Neural progenitor cell (in vitro differentiated cells): ENCODE results near the gene REC114. TPM values are rescaled to one million over a fixed set of nuclear protein-coding genes. Genes with fewer than 3 reads are reported as not detected.

Source experiments
- DNase-seq: peaks from one replicate; pipeline ENCODE4 v3.0.0-alpha.2; 2016; ENCODE audit warnings: low spot score
- H2AFZ ChIP-seq: fragments of 200-600 bp; sonication (generic); replicated peaks from 2 replicates; pipeline ENCODE4 v1.6.1; 2016; ENCODE audit warnings: antibody characterized with exemption
- H3F3A ChIP-seq: fragments of 200-600 bp; sonication (generic); 2 replicates; pipeline ENCODE4 v1.6.1; 2016; ENCODE audit warnings: antibody characterized with exemption, low read depth
- H3K27ac ChIP-seq: fragments of 200-600 bp; sonication (generic); 2 replicates; pipeline ENCODE4 v1.5.1; 2016; ENCODE audit warnings: mild to moderate bottlenecking
- H3K27me3 ChIP-seq: fragments of 200-600 bp; sonication (generic); 2 replicates; pipeline ENCODE4 v1.6.1; 2016; ENCODE audit warnings: mild to moderate bottlenecking, moderate library complexity
- H3K36me3 ChIP-seq: fragments of 200-600 bp; sonication (generic); 2 replicates; pipeline ENCODE4 v1.5.1; 2016
- H3K4me1 ChIP-seq: fragments of 200-600 bp; sonication (generic); 2 replicates; pipeline ENCODE4 v1.6.1; 2016; ENCODE audit warnings: mixed run types
- H3K4me2 ChIP-seq: fragments of 200-600 bp; sonication (generic); 2 replicates; pipeline ENCODE4 v1.6.1; 2016
- H3K4me3 ChIP-seq: fragments of 200-600 bp; sonication (generic); 2 replicates; pipeline ENCODE4 v1.5.1; 2016
- H3K79me2 ChIP-seq: fragments of 200-600 bp; sonication (generic); 2 replicates; pipeline ENCODE4 v1.6.1; 2016; ENCODE audit warnings: low read depth
- H3K9ac ChIP-seq: fragments of 200-600 bp; sonication (generic); 2 replicates; pipeline ENCODE4 v1.6.1; 2016
- H3K9me3 ChIP-seq: fragments of 200-600 bp; sonication (generic); 2 replicates; pipeline ENCODE4 v1.5.1; 2016; ENCODE audit warnings: low read depth
- H4K20me1 ChIP-seq: fragments of 200-600 bp; sonication (generic); 2 replicates; pipeline ENCODE4 v1.6.1; 2016; ENCODE audit warnings: low read depth
- H3K27ac Mint-ChIP-seq: 3 replicates; pipeline ENCODE4 v1.8.0; 2021; ENCODE audit warnings: mixed read lengths
- H3K27me3 Mint-ChIP-seq: 2 replicates; pipeline ENCODE4 v1.8.0; 2022; ENCODE audit warnings: low read depth, mild to moderate bottlenecking, inconsistent platforms, moderate library complexity, mixed read lengths; ENCODE audit not compliant: insufficient read depth
- H3K36me3 Mint-ChIP-seq: 3 replicates; pipeline ENCODE4 v1.8.0; 2021; ENCODE audit warnings: mixed read lengths
- H3K4me1 Mint-ChIP-seq: 3 replicates; pipeline ENCODE4 v1.8.0; 2021; ENCODE audit warnings: mixed read lengths
- H3K4me3 Mint-ChIP-seq: 3 replicates; pipeline ENCODE4 v1.8.0; 2021; ENCODE audit warnings: mild to moderate bottlenecking, moderate library complexity, mixed read lengths
- H3K9me3 Mint-ChIP-seq: 3 replicates; pipeline ENCODE4 v1.8.0; 2020; ENCODE audit warnings: mixed read lengths
- CTCF ChIP-seq: fragments of 200-600 bp; sonication (generic); IDR thresholded peaks from 2 replicates; pipeline ENCODE4 v1.5.1; 2017; ENCODE audit warnings: antibody characterized with exemption, mild to moderate bottlenecking
- EZH2 ChIP-seq: fragments of 200-600 bp; sonication (generic); IDR thresholded peaks from 2 replicates; pipeline ENCODE4 v1.6.1; 2017; ENCODE audit warnings: antibody characterized with exemption, mild to moderate bottlenecking, moderate library complexity
- EZH2phosphoT487 ChIP-seq: fragments of 200-600 bp; sonication (generic); IDR thresholded peaks from 2 replicates; pipeline ENCODE4 v1.6.1; 2017; ENCODE audit warnings: antibody characterized with exemption
- total RNA-seq: library from RNA; depleted of rRNA; stranded (reverse); fragments of >200 nt; gene quantifications from 2 replicates; pipeline ENCODE4 v1.2.3, GENCODE V29; 2015; ENCODE audit warnings: low replicate concordance

Gene REC114
- total RNA-seq, 1 donor from 2014 or later: not detected

- no peak overlapping the region for H3K4me3 Mint-ChIP-seq
- peaks cover 2% of the 10 kb centered on the region for H3K27me3 Mint-ChIP-seq
- TF ChIP-seq EZH2phosphoT487: no peak
- no peak for TF ChIP-seq CTCF
- no peak for TF ChIP-seq EZH2
- H2AFZ ChIP-seq: no peak overlapping the region
- no peaks in the 10 kb centered on the region for H3K36me3 ChIP-seq
- no peaks in the 10 kb centered on the region for H3K4me1 Mint-ChIP-seq
- H3K27me3 ChIP-seq: no peaks in the 10 kb centered on the region
- no peaks in the 10 kb centered on the region for H3K4me1 ChIP-seq
- no peaks in the 10 kb centered on the region for H3K9me3 ChIP-seq
- no peaks in the 10 kb centered on the region for H3K79me2 ChIP-seq
- H3K4me3 ChIP-seq: no peak overlapping the region
- H3F3A ChIP-seq: no peaks in the 10 kb centered on the region
- H3K9ac ChIP-seq: no peak overlapping the region
- no peak overlapping the region for H3K27ac Mint-ChIP-seq
- no peaks in the 10 kb centered on the region for H3K36me3 Mint-ChIP-seq
- no peak overlapping the region for H3K27ac ChIP-seq
- no peak overlapping the region for H3K4me2 ChIP-seq
- no peak for DNase-seq
- no peaks in the 10 kb centered on the region for H3K9me3 Mint-ChIP-seq
- no peaks in the 10 kb centered on the region for H4K20me1 ChIP-seq
These were observed 39.8 kb upstream of the REC114 start for GRCh38 chr15:73403171-73403570.

- peaks cover 3% of the 10 kb centered on the region for H3K27me3 Mint-ChIP-seq
- TF ChIP-seq CTCF (no peak), EZH2 (no peak), EZH2phosphoT487 (no peak)
- no peaks in the 10 kb centered on the region for H3K9me3 Mint-ChIP-seq
- no peak overlapping the region for H2AFZ ChIP-seq
- no peaks in the 10 kb centered on the region for H3F3A ChIP-seq
- H4K20me1 ChIP-seq: no peaks in the 10 kb centered on the region
- H3K4me2 ChIP-seq: no peak overlapping the region
- H3K4me3 ChIP-seq: no peak overlapping the region
- no peak overlapping the region for H3K27ac Mint-ChIP-seq
- H3K4me1 ChIP-seq: no peaks in the 10 kb centered on the region
- DNase-seq: no peak
- no peaks in the 10 kb centered on the region for H3K27me3 ChIP-seq
- no peaks in the 10 kb centered on the region for H3K9me3 ChIP-seq
- no peak overlapping the region for H3K27ac ChIP-seq
- no peaks in the 10 kb centered on the region for H3K79me2 ChIP-seq
- no peaks in the 10 kb centered on the region for H3K4me1 Mint-ChIP-seq
- no peaks in the 10 kb centered on the region for H3K36me3 ChIP-seq
- H3K9ac ChIP-seq: no peak overlapping the region
- H3K4me3 Mint-ChIP-seq: no peak overlapping the region
- H3K36me3 Mint-ChIP-seq: no peaks in the 10 kb centered on the region
These were observed 28.1 kb upstream of the REC114 start for GRCh38 chr15:73414876-73415275.

GRCh38 chr15:73424506-73424905 lies 18.5 kb upstream of the REC114 start:
- no peak for TF ChIP-seq EZH2phosphoT487
- no peak for TF ChIP-seq CTCF
- no peak for TF ChIP-seq EZH2
- H3K4me3 ChIP-seq: no peak overlapping the region
- no peak overlapping the region for H3K4me2 ChIP-seq
- Mint-ChIP-seq H3K4me1 (no peaks in the 10 kb centered on the region), H3K9me3 (peaks cover 2% of the 10 kb centered on the region), H3K36me3 (no peaks in the 10 kb centered on the region), H3K27ac (no peak overlapping the region), H3K27me3 (peaks cover 3% of the 10 kb centered on the region), H3K4me3 (no peak overlapping the region)
- H2AFZ ChIP-seq: no peak overlapping the region
- H3K27ac ChIP-seq: no peak overlapping the region
- H3F3A ChIP-seq: no peaks in the 10 kb centered on the region
- DNase-seq: no peak
- H4K20me1 ChIP-seq: no peaks in the 10 kb centered on the region
- H3K9ac ChIP-seq: no peak overlapping the region
- no peaks in the 10 kb centered on the region for H3K79me2 ChIP-seq
- no peaks in the 10 kb centered on the region for H3K4me1 ChIP-seq
- H3K36me3 ChIP-seq: no peaks in the 10 kb centered on the region
- no peaks in the 10 kb centered on the region for H3K9me3 ChIP-seq
- no peaks in the 10 kb centered on the region for H3K27me3 ChIP-seq

- Histone ChIP-seq H4K20me1 (no peaks in the 10 kb centered on the region), H3K4me2 (no peak overlapping the region), H3K79me2 (no peaks in the 10 kb centered on the region), H3K27me3 (no peaks in the 10 kb centered on the region), H3F3A (no peaks in the 10 kb centered on the region), H3K9ac (no peak overlapping the region), H3K27ac (no peak overlapping the region), H2AFZ (no peak overlapping the region), H3K9me3 (no peaks in the 10 kb centered on the region), H3K4me1 (no peaks in the 10 kb centered on the region), H3K4me3 (no peak overlapping the region), H3K36me3 (no peaks in the 10 kb centered on the region)
- Mint-ChIP-seq H3K4me1 (no peaks in the 10 kb centered on the region), H3K27ac (no peak overlapping the region), H3K27me3 (peaks cover 3% of the 10 kb centered on the region), H3K36me3 (no peaks in the 10 kb centered on the region), H3K4me3 (no peak overlapping the region), H3K9me3 (peaks cover 2% of the 10 kb centered on the region)
- TF ChIP-seq EZH2phosphoT487 (no peak), CTCF (no peak), EZH2 (no peak)
- no peak for DNase-seq
These were observed 17.5 kb upstream of the REC114 start for GRCh38 chr15:73425510-73425909.
